ENCODE results near the gene SPRYD7.
"Not testable (repeated sequence)": the region's sequence is repeated elsewhere in the genome, so short reads cannot be mapped to it uniquely, and the experiment has no call there.

Gene SPRYD7

GRCh38 chr13:49936075-49936967 lies at the start of gene SPRYD7:
TSS of gene SPRYD7 (minus strand) at chr13:49936340. CDS start at chr13:49936235, 105 bp downstream.
- peak; percentile 92 to 95 for DNase-seq

GRCh38 chr13:49985129-49985528 lies 49.0 kb upstream of the SPRYD7 start:
- peak in 1 of 2 experiments; percentile 7 for DNase-seq

GRCh38 chr13:49980266-49980665 lies 44.1 kb upstream of the SPRYD7 start:
- DNase-seq: no peak

- DNase-seq: no peak
Observed at GRCh38 chr13:49977992-49978391, 41.9 kb upstream of the SPRYD7 start.

- DNase-seq: peak; percentile 70 to 73
Observed at GRCh38 chr13:49976314-49977258, 40.4 kb upstream of the SPRYD7 start.

- no peak for DNase-seq
Observed at GRCh38 chr13:49975826-49976225, 39.7 kb upstream of the SPRYD7 start.

- no peak for DNase-seq
Observed at GRCh38 chr13:49972709-49973108, 36.6 kb upstream of the SPRYD7 start.

- no peak for DNase-seq
Observed at GRCh38 chr13:49967456-49967855, 31.3 kb upstream of the SPRYD7 start.

- no peak for DNase-seq
Observed at GRCh38 chr13:49958321-49958720, 22.2 kb upstream of the SPRYD7 start.

- no peak for DNase-seq
Observed at GRCh38 chr13:49956131-49956530, 20.0 kb upstream of the SPRYD7 start.

GRCh38 chr13:49954674-49955455 lies 18.7 kb upstream of the SPRYD7 start:
- no peak for DNase-seq

GRCh38 chr13:49953560-49953959 lies 17.4 kb upstream of the SPRYD7 start:
- no peak for DNase-seq

- DNase-seq: no peak
Observed at GRCh38 chr13:49951754-49952535, 15.8 kb upstream of the SPRYD7 start.

GRCh38 chr13:49948777-49949270 lies 12.7 kb upstream of the SPRYD7 start:
- not testable (repeated sequence) for DNase-seq

GRCh38 chr13:49939321-49939720 lies 3.2 kb upstream of the SPRYD7 start:
- DNase-seq: no peak

GRCh38 chr13:49938921-49939320 lies 2.8 kb upstream of the SPRYD7 start:
- DNase-seq: no peak

GRCh38 chr13:49938314-49938713 lies 2.2 kb upstream of the SPRYD7 start:
- DNase-seq: peak in 1 of 2 experiments; percentile 10

- DNase-seq: no peak
Observed at GRCh38 chr13:49936968-49937273, 781 bp upstream of the SPRYD7 start.

GRCh38 chr13:49935171-49936074 lies 717 bp downstream of the SPRYD7 start:
- peak in 1 of 2 experiments; percentile 12 for DNase-seq

- DNase-seq: no peak
Observed at GRCh38 chr13:49933511-49933910, 2.6 kb downstream of the SPRYD7 start.

- DNase-seq: no peak
Observed at GRCh38 chr13:49932868-49933267, 3.3 kb downstream of the SPRYD7 start.

Data from NCI-H2081 (cell line).